ENCODE data around the gene HERC2.

DNA sequence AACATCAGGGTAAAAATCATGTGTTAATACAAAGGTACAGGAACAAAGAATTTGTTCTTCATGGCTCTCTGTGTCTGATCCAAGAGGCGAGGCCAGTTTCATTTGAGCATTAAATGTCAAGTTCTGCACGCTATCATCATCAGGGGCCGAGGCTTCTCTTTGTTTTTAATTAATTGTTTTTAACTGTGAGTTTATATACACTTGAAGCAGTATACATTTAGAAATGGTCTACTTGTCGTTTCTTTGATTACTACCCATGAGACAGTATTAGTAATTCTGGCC, 201.7 kb downstream of the HERC2 start:
- TF ChIP-seq NFE2L1 (tag; IDR thresholded peaks at IDR 0.05; ENCODE audit: borderline replicate concordance, low read depth) (no peak), ZNF431 (CRISPR knock-in tag; IDR thresholded peaks at IDR 0.05) (no peak)
- TF ChIP-seq, protein P1, sequence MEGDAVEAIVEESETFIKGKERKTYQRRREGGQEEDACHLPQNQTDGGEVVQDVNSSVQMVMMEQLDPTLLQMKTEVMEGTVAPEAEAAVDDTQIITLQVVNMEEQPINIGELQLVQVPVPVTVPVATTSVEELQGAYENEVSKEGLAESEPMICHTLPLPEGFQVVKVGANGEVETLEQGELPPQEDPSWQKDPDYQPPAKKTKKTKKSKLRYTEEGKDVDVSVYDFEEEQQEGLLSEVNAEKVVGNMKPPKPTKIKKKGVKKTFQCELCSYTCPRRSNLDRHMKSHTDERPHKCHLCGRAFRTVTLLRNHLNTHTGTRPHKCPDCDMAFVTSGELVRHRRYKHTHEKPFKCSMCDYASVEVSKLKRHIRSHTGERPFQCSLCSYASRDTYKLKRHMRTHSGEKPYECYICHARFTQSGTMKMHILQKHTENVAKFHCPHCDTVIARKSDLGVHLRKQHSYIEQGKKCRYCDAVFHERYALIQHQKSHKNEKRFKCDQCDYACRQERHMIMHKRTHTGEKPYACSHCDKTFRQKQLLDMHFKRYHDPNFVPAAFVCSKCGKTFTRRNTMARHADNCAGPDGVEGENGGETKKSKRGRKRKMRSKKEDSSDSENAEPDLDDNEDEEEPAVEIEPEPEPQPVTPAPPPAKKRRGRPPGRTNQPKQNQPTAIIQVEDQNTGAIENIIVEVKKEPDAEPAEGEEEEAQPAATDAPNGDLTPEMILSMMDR (IDR thresholded peaks at IDR 0.05 in 2 of 3, conservative IDR thresholded peaks at IDR 0.05 in 1 of 3; ENCODE audit: insufficient read depth in 2 of 3, low read depth in 1 of 3, low read length in 3 of 3) = no peak
- TF ChIP-seq, protein P2, sequence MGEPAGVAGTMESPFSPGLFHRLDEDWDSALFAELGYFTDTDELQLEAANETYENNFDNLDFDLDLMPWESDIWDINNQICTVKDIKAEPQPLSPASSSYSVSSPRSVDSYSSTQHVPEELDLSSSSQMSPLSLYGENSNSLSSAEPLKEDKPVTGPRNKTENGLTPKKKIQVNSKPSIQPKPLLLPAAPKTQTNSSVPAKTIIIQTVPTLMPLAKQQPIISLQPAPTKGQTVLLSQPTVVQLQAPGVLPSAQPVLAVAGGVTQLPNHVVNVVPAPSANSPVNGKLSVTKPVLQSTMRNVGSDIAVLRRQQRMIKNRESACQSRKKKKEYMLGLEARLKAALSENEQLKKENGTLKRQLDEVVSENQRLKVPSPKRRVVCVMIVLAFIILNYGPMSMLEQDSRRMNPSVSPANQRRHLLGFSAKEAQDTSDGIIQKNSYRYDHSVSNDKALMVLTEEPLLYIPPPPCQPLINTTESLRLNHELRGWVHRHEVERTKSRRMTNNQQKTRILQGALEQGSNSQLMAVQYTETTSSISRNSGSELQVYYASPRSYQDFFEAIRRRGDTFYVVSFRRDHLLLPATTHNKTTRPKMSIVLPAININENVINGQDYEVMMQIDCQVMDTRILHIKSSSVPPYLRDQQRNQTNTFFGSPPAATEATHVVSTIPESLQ (CRISPR knock-in tag; IDR thresholded peaks at IDR 0.05) = no peak
- TF ChIP-seq, protein P3, sequence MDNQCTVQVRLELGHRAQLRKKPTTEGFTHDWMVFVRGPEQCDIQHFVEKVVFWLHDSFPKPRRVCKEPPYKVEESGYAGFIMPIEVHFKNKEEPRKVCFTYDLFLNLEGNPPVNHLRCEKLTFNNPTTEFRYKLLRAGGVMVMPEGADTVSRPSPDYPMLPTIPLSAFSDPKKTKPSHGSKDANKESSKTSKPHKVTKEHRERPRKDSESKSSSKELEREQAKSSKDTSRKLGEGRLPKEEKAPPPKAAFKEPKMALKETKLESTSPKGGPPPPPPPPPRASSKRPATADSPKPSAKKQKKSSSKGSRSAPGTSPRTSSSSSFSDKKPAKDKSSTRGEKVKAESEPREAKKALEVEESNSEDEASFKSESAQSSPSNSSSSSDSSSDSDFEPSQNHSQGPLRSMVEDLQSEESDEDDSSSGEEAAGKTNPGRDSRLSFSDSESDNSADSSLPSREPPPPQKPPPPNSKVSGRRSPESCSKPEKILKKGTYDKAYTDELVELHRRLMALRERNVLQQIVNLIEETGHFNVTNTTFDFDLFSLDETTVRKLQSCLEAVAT (IDR thresholded peaks at IDR 0.05) = no peak
- TF ChIP-seq, protein P4, sequence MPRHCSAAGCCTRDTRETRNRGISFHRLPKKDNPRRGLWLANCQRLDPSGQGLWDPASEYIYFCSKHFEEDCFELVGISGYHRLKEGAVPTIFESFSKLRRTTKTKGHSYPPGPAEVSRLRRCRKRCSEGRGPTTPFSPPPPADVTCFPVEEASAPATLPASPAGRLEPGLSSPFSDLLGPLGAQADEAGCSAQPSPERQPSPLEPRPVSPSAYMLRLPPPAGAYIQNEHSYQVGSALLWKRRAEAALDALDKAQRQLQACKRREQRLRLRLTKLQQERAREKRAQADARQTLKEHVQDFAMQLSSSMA (CRISPR knock-in tag; IDR thresholded peaks at IDR 0.05) = no peak
